ENCODE measurements around the gene APOL6. TPM values are rescaled to one million over a fixed set of nuclear protein-coding genes. Genes with fewer than 3 reads are reported as not detected.
"Not testable (repeated sequence)": the region's sequence is repeated elsewhere in the genome, so short reads cannot be mapped to it uniquely, and the experiment has no call there.

The APOL6 gene
- total and polyA plus RNA-seq, 2 of the 13 experiments (the other 11 are each of a cell fraction or from before 2014, with no cell fraction given), result 5.2 to 7.5 TPM

DNA sequence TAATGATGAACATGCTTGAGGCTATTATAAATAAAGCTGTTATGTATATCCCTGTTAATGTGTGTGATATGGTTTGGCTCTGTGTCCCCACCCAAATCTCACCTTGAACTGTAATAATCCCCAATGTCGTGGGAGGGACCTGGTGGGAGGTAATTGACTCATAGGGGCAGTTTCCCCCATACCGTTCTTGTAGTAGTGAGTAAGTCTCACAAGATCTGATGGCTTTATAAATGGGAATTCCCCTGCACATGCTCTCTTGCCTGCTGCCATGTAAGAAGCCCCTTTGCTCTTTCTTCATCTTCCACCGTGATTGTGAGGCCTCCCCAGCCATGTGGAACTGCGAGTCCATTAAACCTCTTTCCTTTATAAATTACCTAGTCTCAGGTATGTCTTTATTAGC is 31.2 kb downstream of the APOL6 start:
- WGBS (ENCODE audit: low lambda C conversion rate), result 2% methylated on average over 4 of the region's 4 CpGs
- H3K79me2 ChIP-seq (ENCODE audit: insufficient read depth, low read length); CTCF ChIA-PET (ENCODE audit: low intra/inter-chr PET ratio, low total read pairs); intact Hi-C loops (cut with micrococcal nuclease; ENCODE audit: unreplicated experiment); H3K36me3 ChIP-seq (replicated peaks in 1 of 2; ENCODE audit: control insufficient read depth in 1 of 2, insufficient read depth in 2 of 2, low read length in 2 of 2); H3K4me3 ChIP-seq (replicated peaks in 1 of 3; ENCODE audit: insufficient read depth in 1 of 3, low read depth in 2 of 3, low read length in 3 of 3); ATAC-seq; in situ Hi-C loops (cut with HindIII; ENCODE audit: extremely low pct_ligation_motif_present, low pct_unique_long_range_greater_than_20kb); H3K4me1 ChIP-seq (ENCODE audit: insufficient read depth, low read length); H3K4me2 ChIP-seq (ENCODE audit: low read depth, low read length); H3K27me3 ChIP-seq (ENCODE audit: control insufficient read depth in 1 of 2, insufficient read depth in 2 of 2, low read length in 2 of 2); H3K27ac ChIP-seq (ENCODE audit: extremely low read length, insufficient read depth, low read length); H4K20me1 ChIP-seq (ENCODE audit: insufficient read depth, low read length); BruUV-seq (replicated peaks); H3K9me3 ChIP-seq (ENCODE audit: low read length); DNase-seq (ENCODE audit: low spot score); POLR2A ChIA-PET; H2AFZ ChIP-seq (ENCODE audit: low read length); FAIRE-seq; H3K9ac ChIP-seq (ENCODE audit: insufficient read depth, low read depth, low read length): not testable (repeated sequence)

DNA sequence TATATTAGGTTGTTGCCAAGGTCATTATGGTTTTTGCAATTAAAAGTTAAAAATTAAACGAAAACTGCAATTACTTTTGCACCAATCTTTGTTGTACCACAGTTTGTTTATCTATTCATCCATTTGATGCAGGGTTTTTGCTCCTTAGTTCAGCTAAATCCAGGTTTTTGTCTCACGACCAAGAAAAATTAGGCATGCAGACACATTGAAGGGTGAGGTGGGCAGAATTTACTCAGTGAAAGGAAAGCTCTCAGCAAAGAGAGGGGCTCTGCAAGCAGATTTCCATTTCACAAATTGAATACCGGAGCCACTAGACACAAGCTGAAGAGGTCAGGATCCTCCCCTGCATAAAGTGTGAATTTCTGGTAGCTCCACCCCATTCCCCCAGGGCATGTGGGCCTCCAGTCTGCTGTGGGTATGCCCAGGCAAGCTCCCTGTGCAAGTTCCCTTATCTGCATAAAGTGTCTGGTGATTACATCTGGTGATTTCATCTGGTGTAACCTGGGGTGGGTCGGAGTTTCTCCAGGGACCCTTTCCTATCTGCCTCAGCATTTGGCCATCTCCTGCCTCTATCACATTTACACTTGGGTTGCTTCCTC is 33.3 kb downstream of the APOL6 start:
- Histone ChIP-seq H3K27me3 (ENCODE audit: control insufficient read depth in 1 of 2, insufficient read depth in 2 of 2, low read length in 2 of 2) (no peaks in the 10 kb centered on the region), H3K36me3 (replicated peaks in 1 of 2; ENCODE audit: control insufficient read depth in 1 of 2, insufficient read depth in 2 of 2, low read length in 2 of 2) (no peaks in the 10 kb centered on the region), H3K4me2 (ENCODE audit: low read depth, low read length) (no peak overlapping the region), H3K4me3 (replicated peaks in 1 of 3; ENCODE audit: insufficient read depth in 1 of 3, low read depth in 2 of 3, low read length in 3 of 3) (no peak overlapping the region), H3K27ac (ENCODE audit: extremely low read length, insufficient read depth, low read length) (no peak overlapping the region), H3K4me1 (ENCODE audit: insufficient read depth, low read length) (peaks cover 20% of the 10 kb centered on the region), H3K9me3 (ENCODE audit: low read length) (0 out of 2 replicates have a peak, but pooled peaks cover 5% of the 10 kb centered on the region), H4K20me1 (ENCODE audit: insufficient read depth, low read length) (no peaks in the 10 kb centered on the region), H3K79me2 (ENCODE audit: insufficient read depth, low read length) (no peaks in the 10 kb centered on the region), H2AFZ (ENCODE audit: low read length) (no peak overlapping the region), H3K9ac (ENCODE audit: insufficient read depth, low read depth, low read length) (no peak overlapping the region)
- FAIRE-seq, result no peak
- ChIA-PET CTCF (ENCODE audit: low intra/inter-chr PET ratio, low total read pairs) (no interaction called here), POLR2A (no interaction called here)
- in situ Hi-C loops (cut with HindIII; ENCODE audit: extremely low pct_ligation_motif_present, low pct_unique_long_range_greater_than_20kb) (no loop called here), intact Hi-C loops (cut with micrococcal nuclease; ENCODE audit: unreplicated experiment) (no loop called here)
- WGBS (ENCODE audit: low lambda C conversion rate), result 7% methylated on average over 4 of the region's 4 CpGs
- no peak for DNase-seq (ENCODE audit: low spot score)
- BruUV-seq (replicated peaks), result no TSS peak
- no peak for ATAC-seq
- TF ChIP-seq WIZ (CRISPR knock-in tag; IDR thresholded peaks at IDR 0.05) (no peak), SRSF9 (IDR thresholded peaks at IDR 0.05; ENCODE audit: borderline replicate concordance, insufficient read depth, low read depth, low read length, poor library complexity, severe bottlenecking) (no peak), ZNF263 (CRISPR knock-in tag; IDR thresholded peaks at IDR 0.05) (no peak), IKZF1 (IDR thresholded peaks at IDR 0.05) (no peak), KLF9 (CRISPR knock-in tag; IDR thresholded peaks at IDR 0.05; ENCODE audit: low read depth) (no peak), KAT8 (CRISPR knock-in tag; IDR thresholded peaks at IDR 0.05) (no peak)
- TF ChIP-seq, protein P1, sequence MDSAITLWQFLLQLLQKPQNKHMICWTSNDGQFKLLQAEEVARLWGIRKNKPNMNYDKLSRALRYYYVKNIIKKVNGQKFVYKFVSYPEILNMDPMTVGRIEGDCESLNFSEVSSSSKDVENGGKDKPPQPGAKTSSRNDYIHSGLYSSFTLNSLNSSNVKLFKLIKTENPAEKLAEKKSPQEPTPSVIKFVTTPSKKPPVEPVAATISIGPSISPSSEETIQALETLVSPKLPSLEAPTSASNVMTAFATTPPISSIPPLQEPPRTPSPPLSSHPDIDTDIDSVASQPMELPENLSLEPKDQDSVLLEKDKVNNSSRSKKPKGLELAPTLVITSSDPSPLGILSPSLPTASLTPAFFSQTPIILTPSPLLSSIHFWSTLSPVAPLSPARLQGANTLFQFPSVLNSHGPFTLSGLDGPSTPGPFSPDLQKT (CRISPR knock-in tag; IDR thresholded peaks at IDR 0.05; ENCODE audit: borderline replicate concordance), result no peak
- TF ChIP-seq, protein P2, sequence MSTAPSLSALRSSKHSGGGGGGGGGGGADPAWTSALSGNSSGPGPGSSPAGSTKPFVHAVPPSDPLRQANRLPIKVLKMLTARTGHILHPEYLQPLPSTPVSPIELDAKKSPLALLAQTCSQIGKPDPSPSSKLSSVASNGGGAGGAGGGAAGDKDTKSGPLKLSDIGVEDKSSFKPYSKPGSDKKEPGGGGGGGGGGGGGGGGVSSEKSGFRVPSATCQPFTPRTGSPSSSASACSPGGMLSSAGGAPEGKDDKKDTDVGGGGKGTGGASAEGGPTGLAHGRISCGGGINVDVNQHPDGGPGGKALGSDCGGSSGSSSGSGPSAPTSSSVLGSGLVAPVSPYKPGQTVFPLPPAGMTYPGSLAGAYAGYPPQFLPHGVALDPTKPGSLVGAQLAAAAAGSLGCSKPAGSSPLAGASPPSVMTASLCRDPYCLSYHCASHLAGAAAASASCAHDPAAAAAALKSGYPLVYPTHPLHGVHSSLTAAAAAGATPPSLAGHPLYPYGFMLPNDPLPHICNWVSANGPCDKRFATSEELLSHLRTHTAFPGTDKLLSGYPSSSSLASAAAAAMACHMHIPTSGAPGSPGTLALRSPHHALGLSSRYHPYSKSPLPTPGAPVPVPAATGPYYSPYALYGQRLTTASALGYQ (CRISPR knock-in tag; IDR thresholded peaks at IDR 0.05), result no peak
- TF ChIP-seq, protein P3, sequence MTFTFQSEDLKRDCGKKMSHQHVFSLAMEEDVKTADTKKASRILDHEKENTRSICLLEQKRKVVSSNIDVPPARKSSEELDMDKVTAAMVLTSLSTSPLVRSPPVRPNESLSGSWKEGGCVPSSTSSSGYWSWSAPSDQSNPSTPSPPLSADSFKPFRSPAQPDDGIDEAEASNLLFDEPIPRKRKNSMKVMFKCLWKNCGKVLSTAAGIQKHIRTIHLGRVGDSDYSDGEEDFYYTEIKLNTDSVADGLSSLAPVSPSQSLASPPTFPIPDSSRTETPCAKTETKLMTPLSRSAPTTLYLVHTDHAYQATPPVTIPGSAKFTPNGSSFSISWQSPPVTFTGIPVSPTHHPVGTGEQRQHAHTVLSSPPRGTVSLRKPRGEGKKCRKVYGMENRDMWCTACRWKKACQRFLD (CRISPR knock-in tag; IDR thresholded peaks at IDR 0.05; ENCODE audit: borderline replicate concordance), result no peak
- TF ChIP-seq, protein P4, sequence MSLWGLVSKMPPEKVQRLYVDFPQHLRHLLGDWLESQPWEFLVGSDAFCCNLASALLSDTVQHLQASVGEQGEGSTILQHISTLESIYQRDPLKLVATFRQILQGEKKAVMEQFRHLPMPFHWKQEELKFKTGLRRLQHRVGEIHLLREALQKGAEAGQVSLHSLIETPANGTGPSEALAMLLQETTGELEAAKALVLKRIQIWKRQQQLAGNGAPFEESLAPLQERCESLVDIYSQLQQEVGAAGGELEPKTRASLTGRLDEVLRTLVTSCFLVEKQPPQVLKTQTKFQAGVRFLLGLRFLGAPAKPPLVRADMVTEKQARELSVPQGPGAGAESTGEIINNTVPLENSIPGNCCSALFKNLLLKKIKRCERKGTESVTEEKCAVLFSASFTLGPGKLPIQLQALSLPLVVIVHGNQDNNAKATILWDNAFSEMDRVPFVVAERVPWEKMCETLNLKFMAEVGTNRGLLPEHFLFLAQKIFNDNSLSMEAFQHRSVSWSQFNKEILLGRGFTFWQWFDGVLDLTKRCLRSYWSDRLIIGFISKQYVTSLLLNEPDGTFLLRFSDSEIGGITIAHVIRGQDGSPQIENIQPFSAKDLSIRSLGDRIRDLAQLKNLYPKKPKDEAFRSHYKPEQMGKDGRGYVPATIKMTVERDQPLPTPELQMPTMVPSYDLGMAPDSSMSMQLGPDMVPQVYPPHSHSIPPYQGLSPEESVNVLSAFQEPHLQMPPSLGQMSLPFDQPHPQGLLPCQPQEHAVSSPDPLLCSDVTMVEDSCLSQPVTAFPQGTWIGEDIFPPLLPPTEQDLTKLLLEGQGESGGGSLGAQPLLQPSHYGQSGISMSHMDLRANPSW (CRISPR knock-in tag; IDR thresholded peaks at IDR 0.05; ENCODE audit: borderline replicate concordance), result no peak
- TF ChIP-seq, protein P5, sequence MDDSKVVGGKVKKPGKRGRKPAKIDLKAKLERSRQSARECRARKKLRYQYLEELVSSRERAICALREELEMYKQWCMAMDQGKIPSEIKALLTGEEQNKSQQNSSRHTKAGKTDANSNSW (CRISPR knock-in tag; IDR thresholded peaks at IDR 0.05; ENCODE audit: borderline replicate concordance), result no peak
